A549 (cell line): ENCODE results near the gene LYZL6.

Source experiments
- CEBPB ChIP-seq, 2 experiments: fragments of >200 bp in 1 of 2; sonication (Bioruptor Twin) in 1 of 2; formaldehyde crosslinking in 1 of 2; IDR thresholded peaks; 2 replicates each; pipeline ENCODE4 v1.6.1; 2012 to 2016
- CTCF ChIP-seq: fragments of >200 bp; sonication (Bioruptor Twin); formaldehyde crosslinking; IDR thresholded peaks from 3 replicates; pipeline ENCODE4 v1.5.1; 2016
- EP300 ChIP-seq, 2 experiments: fragments of >200 bp; sonication (Bioruptor Twin); formaldehyde crosslinking; IDR thresholded peaks; 2 replicates in 1 of 2; 3 replicates in 1 of 2; pipeline ENCODE4 v1.6.1; 2016 to 2017
- MAZ ChIP-seq: fragments of 150-350 bp; IDR thresholded peaks from 2 replicates; pipeline ENCODE4 v1.6.1; 2014; ENCODE audit warnings: antibody characterized with exemption, low read depth, low read length, borderline replicate concordance
- POLR2A ChIP-seq: IDR thresholded peaks from 2 replicates; pipeline ENCODE4 v1.6.1; 2012; ENCODE audit warnings: mild to moderate bottlenecking, low read length
- TF ChIP-seq, protein P1 (sequence below): IDR thresholded peaks from 2 replicates; pipeline ENCODE4 v1.6.1; 2012

DNA sequence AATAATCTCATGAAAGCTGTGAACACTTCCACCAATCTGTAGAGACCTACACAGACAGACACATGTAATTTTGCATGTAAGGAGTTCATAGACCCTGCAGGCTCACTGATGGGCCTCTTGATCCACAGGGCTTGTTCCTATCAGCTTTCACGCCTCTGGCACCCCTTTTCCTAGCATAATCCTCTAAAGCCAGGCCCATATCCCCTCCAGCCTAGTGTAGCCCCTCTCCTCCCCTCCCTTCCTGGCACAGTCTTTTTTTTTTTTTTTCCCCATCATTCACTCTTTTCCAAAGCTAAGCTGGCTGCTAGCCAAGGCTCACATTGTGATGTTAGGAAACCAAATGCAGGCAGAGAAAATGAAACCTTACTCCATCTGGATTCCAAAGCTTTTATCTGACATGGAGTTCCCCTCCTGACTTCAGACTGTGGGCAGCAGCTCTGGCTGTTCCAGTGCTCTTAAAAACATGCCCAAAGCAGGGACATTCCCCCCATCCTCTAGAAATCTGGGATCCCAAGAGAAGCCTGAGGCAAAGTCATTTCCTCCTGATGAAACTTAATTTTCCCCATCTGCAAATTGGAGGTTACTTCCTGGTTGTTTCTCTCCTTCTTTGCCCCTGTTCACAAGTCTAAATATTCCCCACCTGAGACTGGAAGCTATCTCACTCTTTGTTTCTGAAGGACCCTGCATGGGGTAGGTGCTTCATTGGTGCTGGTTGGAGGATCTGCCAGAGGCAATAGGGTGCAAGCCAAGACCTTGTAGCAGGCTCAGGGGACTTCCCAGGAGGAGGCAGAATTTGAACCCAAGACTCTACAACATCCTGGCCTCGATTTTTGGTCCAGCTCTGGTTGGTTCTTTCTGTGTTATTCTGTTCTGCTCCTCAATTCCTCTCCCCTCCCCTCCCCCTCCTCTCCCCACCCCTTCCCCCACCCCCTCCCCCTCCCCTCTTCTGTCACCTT lies 53.4 kb downstream of the LYZL6 start:
- TF ChIP-seq CTCF: no peak
- TF ChIP-seq POLR2A: no peak
- TF ChIP-seq CEBPB (IDR thresholded peaks at IDR 0.05): no peak
- no peak for TF ChIP-seq EP300 (IDR thresholded peaks at IDR 0.05)
- no peak for TF ChIP-seq MAZ
- TF ChIP-seq, protein P1, sequence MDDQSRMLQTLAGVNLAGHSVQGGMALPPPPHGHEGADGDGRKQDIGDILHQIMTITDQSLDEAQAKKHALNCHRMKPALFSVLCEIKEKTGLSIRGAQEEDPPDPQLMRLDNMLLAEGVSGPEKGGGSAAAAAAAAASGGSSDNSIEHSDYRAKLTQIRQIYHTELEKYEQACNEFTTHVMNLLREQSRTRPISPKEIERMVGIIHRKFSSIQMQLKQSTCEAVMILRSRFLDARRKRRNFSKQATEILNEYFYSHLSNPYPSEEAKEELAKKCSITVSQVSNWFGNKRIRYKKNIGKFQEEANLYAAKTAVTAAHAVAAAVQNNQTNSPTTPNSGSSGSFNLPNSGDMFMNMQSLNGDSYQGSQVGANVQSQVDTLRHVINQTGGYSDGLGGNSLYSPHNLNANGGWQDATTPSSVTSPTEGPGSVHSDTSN: no peak
